ENCODE results near the gene PRPSAP1. TPM values are rescaled to one million over a fixed set of nuclear protein-coding genes. Genes with fewer than 3 reads are reported as not detected.
A peak's percentile ranks its signal among the peaks of the same experiment; 100 is the strongest.
"Not testable (repeated sequence)": the region's sequence is repeated elsewhere in the genome, so short reads cannot be mapped to it uniquely, and the experiment has no call there.

The PRPSAP1 gene
- total and polyA plus RNA-seq, 12 donors: 26.0 to 79.3 (median 43.1) TPM

DNA sequence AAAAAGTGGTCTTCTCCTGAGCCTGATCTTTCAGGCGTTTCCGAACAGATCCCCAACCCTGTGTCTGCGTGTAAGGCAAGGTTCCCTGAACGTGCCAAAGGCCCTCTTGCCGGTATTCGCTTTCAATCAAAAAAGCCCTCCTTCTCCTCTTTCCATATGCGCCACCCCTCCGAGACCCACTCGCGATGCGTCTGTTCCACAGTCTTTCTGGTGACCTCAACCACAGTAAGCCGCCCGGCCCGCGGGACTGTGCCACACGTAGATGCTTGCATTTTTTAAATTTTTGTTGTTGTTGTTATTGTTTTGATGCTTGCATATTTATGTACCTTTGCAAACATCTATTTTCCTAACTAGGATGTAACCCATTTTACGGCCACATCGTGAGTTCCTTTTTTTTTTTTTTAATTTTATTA, 607 bp upstream of the PRPSAP1 start:
- Histone ChIP-seq H3K9me3 (replicated peaks in 1 of 3) (no peaks in the 10 kb centered on the region), H3K36me3 (replicated peaks in 1 of 2) (no peaks in the 10 kb centered on the region), H3K4me1 (replicated peaks in 1 of 2) (peaks cover 0 to 27% of the 10 kb centered on the region in 2 donors), H3K4me3 (peak overlapping the region in 2 of 4 donors; percentile 72 to 83), H3K27me3 (no peaks in the 10 kb centered on the region), H3K27ac (peak overlapping the region in 4 of 5 donors; percentile 81 to 87 (median 84))
- TF ChIP-seq, protein P1, sequence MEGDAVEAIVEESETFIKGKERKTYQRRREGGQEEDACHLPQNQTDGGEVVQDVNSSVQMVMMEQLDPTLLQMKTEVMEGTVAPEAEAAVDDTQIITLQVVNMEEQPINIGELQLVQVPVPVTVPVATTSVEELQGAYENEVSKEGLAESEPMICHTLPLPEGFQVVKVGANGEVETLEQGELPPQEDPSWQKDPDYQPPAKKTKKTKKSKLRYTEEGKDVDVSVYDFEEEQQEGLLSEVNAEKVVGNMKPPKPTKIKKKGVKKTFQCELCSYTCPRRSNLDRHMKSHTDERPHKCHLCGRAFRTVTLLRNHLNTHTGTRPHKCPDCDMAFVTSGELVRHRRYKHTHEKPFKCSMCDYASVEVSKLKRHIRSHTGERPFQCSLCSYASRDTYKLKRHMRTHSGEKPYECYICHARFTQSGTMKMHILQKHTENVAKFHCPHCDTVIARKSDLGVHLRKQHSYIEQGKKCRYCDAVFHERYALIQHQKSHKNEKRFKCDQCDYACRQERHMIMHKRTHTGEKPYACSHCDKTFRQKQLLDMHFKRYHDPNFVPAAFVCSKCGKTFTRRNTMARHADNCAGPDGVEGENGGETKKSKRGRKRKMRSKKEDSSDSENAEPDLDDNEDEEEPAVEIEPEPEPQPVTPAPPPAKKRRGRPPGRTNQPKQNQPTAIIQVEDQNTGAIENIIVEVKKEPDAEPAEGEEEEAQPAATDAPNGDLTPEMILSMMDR (IDR thresholded peaks at IDR 0.05): no peak
- TF ChIP-seq POLR2A (IDR thresholded peaks at IDR 0.05): no peak
- intact Hi-C loops (cut with DNase I): loop anchor here in 1 of 2 donors (5.0 kb wide), 1 partner anchor 33 kb away; no protein-coding TSS in a partner anchor
- peak in 2 of 7 donors; percentile 25 to 31 for DNase-seq
- WGBS, 4 donors: 1% methylated on average over 18 of the region's 18 CpGs

DNA sequence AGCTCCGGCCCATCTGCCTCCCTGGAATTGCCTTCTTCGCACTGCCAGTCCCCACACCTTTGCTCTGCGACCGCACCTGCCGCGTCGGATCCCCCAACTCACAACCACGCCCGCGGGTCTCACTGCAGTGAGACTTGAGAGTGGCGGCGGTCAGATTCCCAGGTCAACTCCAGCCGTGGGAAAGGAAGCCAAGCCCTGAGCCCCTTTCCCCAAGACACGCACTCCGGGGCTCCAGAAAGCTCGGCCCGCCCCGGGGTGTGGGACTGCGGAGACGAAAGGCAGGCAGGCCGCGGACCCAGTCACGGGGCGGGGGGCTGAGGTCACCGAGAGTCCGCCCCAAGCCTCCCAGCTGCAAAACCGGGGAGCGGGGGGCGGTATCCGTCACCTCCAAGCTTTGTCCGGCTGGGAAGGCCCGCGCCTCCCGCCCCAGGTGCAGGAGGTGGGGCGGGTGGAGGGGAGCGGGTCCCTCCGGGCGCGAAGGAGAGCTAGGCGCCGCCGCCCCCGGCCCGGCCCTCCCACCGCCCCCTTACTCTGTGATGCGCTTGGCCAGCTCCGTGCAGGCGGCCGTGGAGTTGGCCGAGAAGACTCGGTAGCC, 615 bp downstream of the PRPSAP1 start:
- Histone ChIP-seq H3K27me3 (no peaks in the 10 kb centered on the region), H3K27ac (peak overlapping the region; percentile 38 to 87 (median 84)), H3K36me3 (replicated peaks in 1 of 2) (peaks cover 0 to under 1% of the 10 kb centered on the region in 2 donors), H3K4me1 (replicated peaks in 1 of 2) (peaks cover 0 to 27% of the 10 kb centered on the region in 2 donors), H3K4me3 (peak overlapping the region; percentile 67 to 83 (median 77)), H3K9me3 (replicated peaks in 1 of 3) (no peaks in the 10 kb centered on the region)
- intact Hi-C loops (cut with DNase I): loop anchor here in 1 of 2 donors (5.0 kb wide), 1 partner anchor 34 kb away; no protein-coding TSS in a partner anchor
- no peak for TF ChIP-seq POLR2A (IDR thresholded peaks at IDR 0.05)
- TF ChIP-seq, protein P1 (IDR thresholded peaks at IDR 0.05): no peak
- DNase-seq: peak in 6 of 7 donors; percentile 27 to 49 (median 38)
- WGBS, 4 donors: 0 to 7% (median 0%) methylated on average over 3 to 51 of the region's 51 CpGs

DNA sequence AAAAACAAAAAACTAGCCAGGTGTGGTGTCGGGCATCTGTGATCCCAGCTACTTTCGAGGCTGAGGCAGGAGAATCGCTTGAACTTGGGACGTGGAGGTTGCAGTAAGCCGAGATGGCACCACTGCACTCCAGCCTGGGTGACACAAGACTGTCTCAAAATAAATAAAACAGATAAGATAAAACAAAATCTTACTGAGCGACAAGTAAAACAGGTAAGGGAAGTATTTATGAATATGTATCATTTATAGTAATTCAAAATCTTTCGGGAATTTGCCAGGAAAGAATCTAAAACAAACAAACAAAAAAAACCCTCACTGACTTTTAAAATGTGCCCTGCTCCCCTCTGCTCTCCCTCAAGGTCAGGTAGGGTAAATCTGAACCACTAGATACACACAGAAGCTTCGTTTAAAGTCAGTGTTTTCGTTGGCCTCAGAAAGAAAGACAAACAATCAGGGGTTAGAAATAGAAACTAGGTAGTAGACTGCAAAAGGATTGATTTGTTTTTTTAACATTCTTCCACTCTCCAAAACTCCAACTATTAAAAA, 2.1 kb downstream of the PRPSAP1 start:
- WGBS, 4 donors: 39 to 59% (median 49%) methylated on average over 9 of the region's 9 CpGs
- DNase-seq: no peak
- Histone ChIP-seq H3K27ac (peak overlapping the region in 2 of 5 donors; percentile 7 to 38), H3K9me3 (replicated peaks in 1 of 3) (no peaks in the 10 kb centered on the region), H3K4me3 (no peak overlapping the region), H3K36me3 (replicated peaks in 1 of 2) (peaks cover 0 to 14% of the 10 kb centered on the region in 2 donors), H3K27me3 (no peaks in the 10 kb centered on the region), H3K4me1 (replicated peaks in 1 of 2) (peaks cover 0 to 27% of the 10 kb centered on the region in 2 donors)
- intact Hi-C loops (cut with DNase I): loop anchor here in 1 of 2 donors (5.0 kb wide), 1 partner anchor 36 kb away; no protein-coding TSS in a partner anchor
- no peak for TF ChIP-seq POLR2A (IDR thresholded peaks at IDR 0.05)
- TF ChIP-seq, protein P1 (IDR thresholded peaks at IDR 0.05): no peak

DNA sequence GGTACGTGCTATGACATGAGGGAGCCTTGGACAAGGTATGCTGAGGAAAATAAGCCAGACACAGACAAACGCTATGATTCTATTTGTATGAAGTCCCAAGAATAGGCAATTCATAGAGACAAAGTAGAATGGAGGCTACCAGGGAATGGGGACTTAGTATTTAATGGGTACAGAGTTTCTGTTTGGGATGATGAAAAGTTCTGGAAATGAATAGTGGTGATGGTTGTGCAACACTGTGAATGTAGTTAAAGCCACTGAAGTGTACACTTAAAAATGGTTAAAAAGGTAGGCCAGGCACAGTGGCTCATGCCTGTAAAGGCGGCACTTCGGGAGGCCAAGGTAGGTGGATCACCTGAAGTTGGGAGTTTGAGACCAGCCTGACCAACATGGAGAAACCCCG, 3.3 kb downstream of the PRPSAP1 start:
- intact Hi-C loops (cut with DNase I): loop anchor here in 1 of 2 donors (5.0 kb wide), 1 partner anchor 37 kb away; no protein-coding TSS in a partner anchor
- TF ChIP-seq, protein P1 (IDR thresholded peaks at IDR 0.05): no peak
- no peak for TF ChIP-seq POLR2A (IDR thresholded peaks at IDR 0.05)
- no peaks in the 10 kb centered on the region for H3K27me3 ChIP-seq
- H3K36me3 ChIP-seq (replicated peaks in 1 of 2): peaks cover 0 to 23% of the 10 kb centered on the region in 2 donors
- H3K9me3 ChIP-seq (replicated peaks in 1 of 3): no peaks in the 10 kb centered on the region
- H3K4me3 ChIP-seq: no peak overlapping the region
- 92 to 98% (median 96%) methylated on average over 5 of the region's 5 CpGs for WGBS, 4 donors
- DNase-seq: no peak
- H3K4me1 ChIP-seq (replicated peaks in 1 of 2): peaks cover 3 to 27% of the 10 kb centered on the region in 2 donors
- H3K27ac ChIP-seq: no peak overlapping the region

DNA sequence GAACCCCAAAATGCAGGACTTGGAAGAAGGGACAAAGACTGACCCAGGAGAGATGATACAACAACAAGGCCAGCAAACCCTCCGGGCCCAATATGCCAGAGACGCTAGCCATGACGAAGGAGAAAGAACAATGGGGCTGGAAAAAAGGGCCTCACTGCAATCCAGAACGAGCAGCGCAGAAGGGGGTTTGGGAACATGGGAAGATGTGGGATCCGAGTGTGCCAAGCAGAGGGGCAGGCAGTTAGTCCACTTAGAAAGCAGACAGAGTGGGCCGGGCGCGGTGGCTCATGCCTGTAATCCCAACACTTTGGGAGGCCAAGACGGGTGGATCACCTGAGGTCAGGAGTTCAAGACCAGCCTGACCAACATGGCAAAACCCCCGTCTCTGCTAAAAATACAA, 6.8 kb downstream of the PRPSAP1 start:
- H3K27ac ChIP-seq; H3K9me3 ChIP-seq (replicated peaks in 1 of 3); H3K4me1 ChIP-seq (replicated peaks in 1 of 2); DNase-seq; H3K4me3 ChIP-seq; intact Hi-C loops (cut with DNase I); H3K27me3 ChIP-seq: not testable (repeated sequence)
- peaks cover 0 to 38% of the 10 kb centered on the region in 2 donors for H3K36me3 ChIP-seq (replicated peaks in 1 of 2)
- WGBS, 4 donors: 92 to 97% (median 94%) methylated on average over 11 of the region's 11 CpGs

Measured in adrenal gland (tissue), 12 donors.